Calu3 (cell line): ENCODE results near the gene SLC8A2. TPM values are rescaled to one million over a fixed set of nuclear protein-coding genes. Genes with fewer than 3 reads are reported as not detected.
A peak's percentile ranks its signal among the peaks of the same experiment; 100 is the strongest.

Source experiments
- BruUV-seq: library from RNA; stranded (reverse); fragments of 400-500 nt; replicated peaks from 2 replicates; lab custom pipeline; 2021; lab: Mats Ljungman, UMichigan
- CTCF ChIA-PET: fragments of 300-600 bp; sonication (Branson Sonifier 250); formaldehyde crosslinking; loops from one replicate; lab custom pipeline; 2022; ENCODE audit warnings: antibody characterized with exemption; lab: Charles Lee
- DNase-seq: peaks from one replicate; pipeline ENCODE4 v3.0.0; 2022
- H3K27ac Mint-ChIP-seq: one replicate; pipeline ENCODE4 v1.8.0; 2022; ENCODE audit warnings: mixed read lengths; ENCODE audit not compliant: unreplicated experiment
- H3K27me3 Mint-ChIP-seq: one replicate; pipeline ENCODE4 v1.8.0; 2022; ENCODE audit warnings: mixed read lengths; ENCODE audit not compliant: unreplicated experiment
- H3K36me3 Mint-ChIP-seq: one replicate; pipeline ENCODE4 v1.8.0; 2022; ENCODE audit warnings: mild to moderate bottlenecking, moderate library complexity, mixed read lengths; ENCODE audit not compliant: insufficient read depth, unreplicated experiment
- H3K4me1 Mint-ChIP-seq: one replicate; pipeline ENCODE4 v1.8.0; 2022; ENCODE audit warnings: mild to moderate bottlenecking, low read depth, mixed read lengths; ENCODE audit not compliant: unreplicated experiment
- H3K4me3 Mint-ChIP-seq: one replicate; pipeline ENCODE4 v1.8.0; 2022; ENCODE audit warnings: mild to moderate bottlenecking, low read depth, moderate library complexity, mixed read lengths; ENCODE audit not compliant: unreplicated experiment
- H3K9me3 Mint-ChIP-seq: one replicate; pipeline ENCODE4 v1.8.0; 2022; ENCODE audit warnings: low read depth, mixed read lengths; ENCODE audit not compliant: unreplicated experiment
- intact Hi-C: fragments of 100-400 bp; cut with micrococcal nuclease; formaldehyde crosslinking; loops from one replicate; pipeline ENCODE4 v1.10.0; 2022; ENCODE audit not compliant: unreplicated experiment
- total RNA-seq: library from RNA; stranded (reverse); gene quantifications from 2 replicates; pipeline ENCODE4 v1.2.3, GENCODE V29; 2022
- TF ChIP-seq, protein P1 (sequence below): fragments of 200-600 bp; IDR thresholded peaks from one replicate; pipeline ENCODE4 v1.8.0; 2022; ENCODE audit warnings: antibody characterized with exemption; ENCODE audit not compliant: unreplicated experiment

Gene SLC8A2
- total RNA-seq, 1 experiment from 2014 or later: 0.33 TPM

DNA sequence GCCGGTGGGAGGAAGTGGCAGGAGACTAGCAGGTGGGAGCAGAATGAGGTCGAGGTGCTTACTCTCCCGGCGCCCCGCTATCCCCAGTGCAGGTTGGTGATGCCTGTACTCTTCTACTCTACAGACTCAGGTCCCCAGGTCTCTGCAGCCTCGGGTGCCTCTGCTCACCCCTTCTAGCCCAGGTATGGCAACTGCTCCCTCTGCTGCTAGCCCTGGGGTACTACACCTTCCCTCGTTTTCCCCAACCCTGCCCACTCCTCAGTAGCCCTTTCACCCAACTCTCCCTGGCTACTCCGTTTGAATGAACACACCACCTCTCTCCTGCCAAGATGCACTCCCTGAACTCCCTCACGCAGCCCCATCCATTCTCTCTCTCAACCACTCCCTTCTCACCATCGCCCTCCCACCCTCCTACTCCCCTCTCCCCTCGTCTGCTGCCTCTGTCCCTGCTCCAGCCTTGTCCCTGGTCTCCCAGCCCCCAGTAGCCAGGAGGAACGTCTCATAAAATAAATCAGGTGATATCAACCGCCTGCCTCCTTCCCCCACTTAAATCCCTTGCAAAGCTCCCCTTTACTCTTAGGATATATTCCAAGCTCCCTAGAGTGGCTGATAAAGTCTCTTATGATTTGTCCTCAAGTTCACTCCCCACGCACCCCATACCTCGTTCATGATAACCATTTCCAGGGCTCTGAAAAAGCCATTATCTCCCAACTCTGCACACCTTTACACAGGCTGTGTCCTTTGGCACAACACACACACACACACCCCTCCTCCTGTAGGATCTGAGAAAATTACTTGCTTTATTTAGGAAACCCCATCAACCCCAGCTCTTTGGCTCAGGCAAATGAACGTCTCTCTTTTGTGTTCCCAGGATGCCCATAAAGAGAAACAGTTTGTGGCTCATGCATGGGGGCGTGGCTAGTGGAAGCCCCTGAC lies 44.2 kb downstream of the SLC8A2 start:
- H3K4me1 Mint-ChIP-seq: peaks cover 9% of the 10 kb centered on the region
- H3K9me3 Mint-ChIP-seq: no peaks in the 10 kb centered on the region
- TF ChIP-seq, protein P1, sequence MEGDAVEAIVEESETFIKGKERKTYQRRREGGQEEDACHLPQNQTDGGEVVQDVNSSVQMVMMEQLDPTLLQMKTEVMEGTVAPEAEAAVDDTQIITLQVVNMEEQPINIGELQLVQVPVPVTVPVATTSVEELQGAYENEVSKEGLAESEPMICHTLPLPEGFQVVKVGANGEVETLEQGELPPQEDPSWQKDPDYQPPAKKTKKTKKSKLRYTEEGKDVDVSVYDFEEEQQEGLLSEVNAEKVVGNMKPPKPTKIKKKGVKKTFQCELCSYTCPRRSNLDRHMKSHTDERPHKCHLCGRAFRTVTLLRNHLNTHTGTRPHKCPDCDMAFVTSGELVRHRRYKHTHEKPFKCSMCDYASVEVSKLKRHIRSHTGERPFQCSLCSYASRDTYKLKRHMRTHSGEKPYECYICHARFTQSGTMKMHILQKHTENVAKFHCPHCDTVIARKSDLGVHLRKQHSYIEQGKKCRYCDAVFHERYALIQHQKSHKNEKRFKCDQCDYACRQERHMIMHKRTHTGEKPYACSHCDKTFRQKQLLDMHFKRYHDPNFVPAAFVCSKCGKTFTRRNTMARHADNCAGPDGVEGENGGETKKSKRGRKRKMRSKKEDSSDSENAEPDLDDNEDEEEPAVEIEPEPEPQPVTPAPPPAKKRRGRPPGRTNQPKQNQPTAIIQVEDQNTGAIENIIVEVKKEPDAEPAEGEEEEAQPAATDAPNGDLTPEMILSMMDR: peak; percentile 98
- H3K27me3 Mint-ChIP-seq: peaks cover 46% of the 10 kb centered on the region
- CTCF ChIA-PET: interaction anchor here (0.6 to 2.4 kb wide), 22 partner anchors 8 to 1605 kb away, joined by 3 to 34 read pairs (median 4); partner anchors contain the start of genes DHX34, EHD2, KPTN and MEIS3
- no peak overlapping the region for H3K27ac Mint-ChIP-seq
- intact Hi-C loops: loop anchor here (2.0 kb wide), 1 partner anchor 131 kb away; no protein-coding TSS in a partner anchor
- no peaks in the 10 kb centered on the region for H3K36me3 Mint-ChIP-seq
- no peak overlapping the region for H3K4me3 Mint-ChIP-seq
- DNase-seq: peak; percentile 89
- no TSS peak for BruUV-seq

DNA sequence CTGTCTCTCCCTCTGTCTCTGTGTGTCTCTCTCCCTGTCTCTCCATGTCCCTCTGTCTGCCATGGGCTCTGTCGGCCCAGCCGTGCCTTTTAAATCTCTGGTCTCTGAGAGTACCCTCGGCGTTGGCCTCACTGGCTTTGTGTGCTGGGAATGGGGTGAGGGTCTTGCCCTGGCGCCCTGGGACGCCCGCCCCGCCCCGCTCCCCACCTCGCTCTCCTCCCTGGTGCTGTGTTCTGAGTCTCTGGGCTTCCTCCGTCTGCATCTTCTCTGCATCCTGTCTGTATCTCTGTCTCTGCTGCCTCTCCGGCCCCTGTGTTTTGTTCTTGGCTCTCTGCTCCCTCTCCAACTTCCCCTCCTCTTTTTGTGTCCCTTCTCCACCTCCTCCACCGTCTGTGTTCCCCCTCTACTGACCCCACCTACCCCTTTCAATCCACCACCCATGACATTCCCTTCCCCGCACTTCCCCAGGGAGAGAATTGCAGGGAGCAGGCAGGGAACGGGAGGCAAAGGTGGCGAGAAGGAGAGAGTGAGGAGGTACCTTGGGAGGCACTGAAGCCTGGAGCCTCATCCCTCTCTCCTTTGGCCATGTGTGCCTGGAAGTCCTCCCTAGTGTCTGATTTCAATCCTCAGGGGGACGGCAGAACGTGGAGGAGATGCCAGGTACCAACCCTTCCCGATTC lies 48.4 kb downstream of the SLC8A2 start:
- H3K4me3 Mint-ChIP-seq: no peak overlapping the region
- CTCF ChIA-PET: no interaction called here
- H3K9me3 Mint-ChIP-seq: no peaks in the 10 kb centered on the region
- TF ChIP-seq, protein P1: no peak
- peaks cover 73% of the 10 kb centered on the region for H3K27me3 Mint-ChIP-seq
- no TSS peak for BruUV-seq
- no peak overlapping the region for H3K27ac Mint-ChIP-seq
- no peak for DNase-seq
- intact Hi-C loops: no loop called here
- peaks cover 30% of the 10 kb centered on the region for H3K4me1 Mint-ChIP-seq
- H3K36me3 Mint-ChIP-seq: peaks cover 5% of the 10 kb centered on the region

DNA sequence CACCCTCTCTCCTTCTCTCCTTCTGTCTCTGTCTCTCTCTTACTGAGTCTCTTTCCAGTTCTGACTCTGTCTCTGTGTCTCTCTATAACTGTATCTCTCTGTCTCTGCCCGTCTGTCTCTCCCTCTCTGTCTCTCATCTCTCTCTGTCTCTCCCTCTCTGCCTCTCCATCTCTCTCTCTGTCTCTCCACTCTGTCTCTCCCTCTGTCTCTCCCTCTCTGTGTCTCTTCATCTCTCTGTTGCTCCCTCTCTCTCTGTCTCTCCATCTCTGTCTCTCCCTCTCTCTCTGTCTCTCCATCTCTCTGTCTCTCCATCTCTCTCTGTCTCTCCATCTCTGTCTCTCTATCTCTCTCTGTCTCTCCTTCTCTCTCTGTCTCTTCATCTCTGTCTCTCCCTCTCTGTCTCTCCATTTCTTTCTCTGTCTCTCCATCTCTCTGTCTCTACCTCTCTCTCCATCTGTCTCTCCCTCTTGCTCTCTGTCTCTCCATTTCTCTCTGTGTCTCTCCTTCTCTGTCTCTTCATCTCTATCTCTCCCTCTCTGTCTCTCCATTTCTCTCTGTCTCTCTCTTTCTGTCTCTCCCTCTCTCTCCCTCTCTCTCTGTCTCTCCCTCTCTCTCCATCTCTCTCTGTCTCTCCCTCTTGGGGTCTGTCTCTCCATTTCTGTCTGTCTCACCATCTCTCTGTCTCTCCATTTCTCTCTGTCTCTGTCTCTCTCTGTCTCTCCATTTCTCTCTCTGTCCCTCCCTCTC lies 49.1 kb downstream of the SLC8A2 start:
- no peak overlapping the region for H3K27ac Mint-ChIP-seq
- no peaks in the 10 kb centered on the region for H3K9me3 Mint-ChIP-seq
- DNase-seq: no peak
- H3K27me3 Mint-ChIP-seq: peaks cover 80% of the 10 kb centered on the region
- CTCF ChIA-PET: no interaction called here
- peaks cover 12% of the 10 kb centered on the region for H3K36me3 Mint-ChIP-seq
- no TSS peak for BruUV-seq
- no peak overlapping the region for H3K4me3 Mint-ChIP-seq
- intact Hi-C loops: no loop called here
- peaks cover 35% of the 10 kb centered on the region for H3K4me1 Mint-ChIP-seq
- TF ChIP-seq, protein P1: no peak

DNA sequence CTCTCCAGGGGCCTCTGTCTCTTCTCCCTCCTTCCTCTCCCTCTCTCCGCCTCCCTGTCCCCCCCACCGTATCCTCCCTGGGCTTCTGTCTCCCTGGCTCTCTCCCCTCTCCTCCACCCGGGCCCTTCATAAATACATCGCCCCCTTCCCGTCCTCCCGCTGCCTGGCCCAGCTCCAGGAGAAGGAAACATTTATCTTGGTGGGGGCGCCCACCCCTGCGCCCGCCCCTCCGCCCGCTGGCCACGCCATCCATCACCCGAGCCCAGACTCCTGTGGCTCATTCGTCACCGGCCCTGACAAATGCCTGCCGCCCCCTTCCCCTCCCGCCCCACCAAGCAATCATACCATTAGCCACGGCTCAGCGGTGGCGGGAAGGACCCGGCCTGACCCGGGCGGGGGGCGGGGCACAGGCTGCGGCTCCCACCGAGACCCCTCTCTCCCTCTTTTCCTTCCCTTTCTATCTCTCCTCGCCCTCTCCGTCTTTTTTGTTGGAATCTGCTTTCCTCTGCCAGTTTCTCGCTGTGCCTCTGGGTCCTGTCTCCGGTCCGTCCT lies 49.8 kb downstream of the SLC8A2 start:
- intact Hi-C loops: no loop called here
- CTCF ChIA-PET: no interaction called here
- no TSS peak for BruUV-seq
- H3K9me3 Mint-ChIP-seq: no peaks in the 10 kb centered on the region
- peaks cover 41% of the 10 kb centered on the region for H3K4me1 Mint-ChIP-seq
- peaks cover 83% of the 10 kb centered on the region for H3K27me3 Mint-ChIP-seq
- no peak overlapping the region for H3K4me3 Mint-ChIP-seq
- H3K27ac Mint-ChIP-seq: no peak overlapping the region
- TF ChIP-seq, protein P1: no peak
- peaks cover 12% of the 10 kb centered on the region for H3K36me3 Mint-ChIP-seq
- no peak for DNase-seq
